GM18519 (cell line): ENCODE data around the gene ACMSD.
"Not testable (repeated sequence)": the region's sequence is repeated elsewhere in the genome, so short reads cannot be mapped to it uniquely, and the experiment has no call there.

ENCODE experiments used
- ATAC-seq: cut with Tn5 transposase; IDR thresholded peaks from one replicate; pipeline ENCODE4 v1.9.1; 2021; ENCODE audit warnings: mild to moderate bottlenecking, moderate library complexity; ENCODE audit not compliant: unreplicated experiment, low FRiP score

ACMSD gene

GRCh38 chr2:134838143-134838620, at the start of gene ACMSD:
ACMSD (plus strand) TSS chr2:134838616; CDS start chr2:134838683, 67 bp downstream.
- no peak for ATAC-seq

GRCh38 chr2:134790487-134790886, 47.9 kb upstream of the ACMSD start:
- no peak for ATAC-seq

- ATAC-seq: no peak
These were observed 46.8 kb upstream of the ACMSD start for GRCh38 chr2:134791616-134792015.

GRCh38 chr2:134792186-134792585, 46.2 kb upstream of the ACMSD start:
- no peak for ATAC-seq

GRCh38 chr2:134795765-134796164, 42.7 kb upstream of the ACMSD start:
- no peak for ATAC-seq

GRCh38 chr2:134796373-134796772, 42.0 kb upstream of the ACMSD start:
- ATAC-seq: no peak

GRCh38 chr2:134799936-134800335, 38.5 kb upstream of the ACMSD start:
- ATAC-seq: no peak

- no peak for ATAC-seq
These were observed 38.1 kb upstream of the ACMSD start for GRCh38 chr2:134800341-134800740.

GRCh38 chr2:134803609-134804405, 34.6 kb upstream of the ACMSD start:
- not testable (repeated sequence) for ATAC-seq

GRCh38 chr2:134815741-134816140, 22.7 kb upstream of the ACMSD start:
- no peak for ATAC-seq

GRCh38 chr2:134818321-134818720, 20.1 kb upstream of the ACMSD start:
- ATAC-seq: no peak

GRCh38 chr2:134819334-134819733, 19.1 kb upstream of the ACMSD start:
- no peak for ATAC-seq

- ATAC-seq: no peak
These were observed 15.0 kb upstream of the ACMSD start for GRCh38 chr2:134823431-134823830.

- ATAC-seq: no peak
These were observed 14.6 kb upstream of the ACMSD start for GRCh38 chr2:134823832-134824231.

- ATAC-seq: not testable (repeated sequence)
These were observed 12.7 kb upstream of the ACMSD start for GRCh38 chr2:134825716-134826115.

GRCh38 chr2:134835471-134835870, 2.9 kb upstream of the ACMSD start:
- ATAC-seq: no peak

GRCh38 chr2:134836986-134837385, 1.4 kb upstream of the ACMSD start:
- ATAC-seq: no peak

GRCh38 chr2:134839649-134840048, 1.2 kb downstream of the ACMSD start:
- ATAC-seq: no peak

GRCh38 chr2:134842930-134843490, 4.6 kb downstream of the ACMSD start:
- ATAC-seq: no peak

- ATAC-seq: no peak
These were observed 5.6 kb downstream of the ACMSD start for GRCh38 chr2:134843968-134844367.

- ATAC-seq: no peak
These were observed 6.6 kb downstream of the ACMSD start for GRCh38 chr2:134845028-134845427.

- no peak for ATAC-seq
These were observed 7.3 kb downstream of the ACMSD start for GRCh38 chr2:134845719-134846118.
